GM23248 (cell line): ENCODE measurements around the gene BRD7.

Experiments
- EZH2 ChIP-seq: fragments of 200-600 bp; sonication (generic); IDR thresholded peaks from 2 replicates; pipeline ENCODE4 v1.6.1; 2018; ENCODE audit warnings: antibody characterized with exemption, mild to moderate bottlenecking; ENCODE audit not compliant: insufficient read depth, poor library complexity, severe bottlenecking
- EZH2phosphoT487 ChIP-seq: fragments of 200-600 bp; sonication (generic); IDR thresholded peaks from 2 replicates; pipeline ENCODE4 v1.6.1; 2018; ENCODE audit warnings: antibody characterized with exemption, moderate library complexity, mild to moderate bottlenecking, low read depth; ENCODE audit not compliant: insufficient read depth

- TF ChIP-seq EZH2: no peak
- TF ChIP-seq EZH2phosphoT487: no peak
Measured at GRCh38 chr16:50400312-50400966, 31.7 kb upstream of the BRD7 start.
